KMS-11 (cell line): ENCODE measurements around the gene NR3C1.

Source experiments
- H2AFZ ChIP-seq: fragments of 200-600 bp; sonication (generic); 2 replicates; pipeline ENCODE4 v1.6.1; 2016; ENCODE audit warnings: antibody characterized with exemption, mixed run types, low read depth
- H3K27ac ChIP-seq: fragments of 200-600 bp; sonication (generic); 2 replicates; pipeline ENCODE4 v1.6.1; 2016; ENCODE audit warnings: mild to moderate bottlenecking, mixed run types
- H3K27me3 ChIP-seq: fragments of 200-600 bp; sonication (generic); 2 replicates; pipeline ENCODE4 v1.6.1; 2017; ENCODE audit warnings: mild to moderate bottlenecking, low read depth, mixed run types, moderate library complexity; ENCODE audit not compliant: insufficient read depth
- H3K36me3 ChIP-seq: fragments of 200-600 bp; sonication (generic); 2 replicates; pipeline ENCODE4 v1.6.1; 2017; ENCODE audit warnings: mild to moderate bottlenecking, mixed run types; ENCODE audit not compliant: insufficient read depth
- H3K4me1 ChIP-seq: fragments of 200-600 bp; sonication (generic); 2 replicates; pipeline ENCODE4 v1.6.1; 2016; ENCODE audit warnings: mild to moderate bottlenecking, low read depth, mixed run types; ENCODE audit not compliant: poor library complexity, severe bottlenecking
- H3K4me2 ChIP-seq: fragments of 200-600 bp; sonication (generic); 2 replicates; pipeline ENCODE4 v1.7.0; 2016; ENCODE audit warnings: mild to moderate bottlenecking, mixed run types
- H3K4me3 ChIP-seq: fragments of 200-600 bp; sonication (generic); IDR thresholded peaks from 2 replicates; pipeline ENCODE4 v1.6.1; 2017; ENCODE audit warnings: low read depth, low read length, mixed read lengths; ENCODE audit not compliant: insufficient read depth
- H3K79me2 ChIP-seq: fragments of 200-600 bp; sonication (generic); 2 replicates; pipeline ENCODE4 v1.6.1; 2016; ENCODE audit warnings: low read depth, mixed run types; ENCODE audit not compliant: insufficient read depth
- H3K9ac ChIP-seq: fragments of 200-600 bp; sonication (generic); 2 replicates; pipeline ENCODE4 v1.6.1; 2016; ENCODE audit warnings: mild to moderate bottlenecking, mixed run types
- H4K20me1 ChIP-seq: fragments of 200-600 bp; sonication (generic); 2 replicates; pipeline ENCODE4 v1.6.1; 2016; ENCODE audit warnings: mild to moderate bottlenecking, mixed run types; ENCODE audit not compliant: insufficient read depth
- CTCF ChIP-seq: fragments of 200-600 bp; sonication (generic); conservative IDR thresholded peaks from 2 replicates; pipeline ENCODE4 v1.6.1; 2017; ENCODE audit warnings: low read depth, mild to moderate bottlenecking, antibody characterized with exemption, low read length, moderate library complexity, mixed read lengths

Gene NR3C1

GRCh38 chr5:143302341-143303045 lies 101.0 kb downstream of the NR3C1 start:
- peaks cover 61% of the 10 kb centered on the region for H3K4me1 ChIP-seq
- H3K9ac ChIP-seq = no peak overlapping the region
- H3K4me3 ChIP-seq = no peak overlapping the region
- H3K36me3 ChIP-seq = peaks cover 21% of the 10 kb centered on the region; the same call in 1 of the 2 replicates
- H3K4me2 ChIP-seq = no peak overlapping the region
- no peaks in the 10 kb centered on the region for H3K27me3 ChIP-seq
- H3K27ac ChIP-seq = no peak overlapping the region
- TF ChIP-seq CTCF = no peak
- no peaks in the 10 kb centered on the region for H4K20me1 ChIP-seq
- no peak overlapping the region for H2AFZ ChIP-seq
- H3K79me2 ChIP-seq = peaks cover 72% of the 10 kb centered on the region; the same call in 1 of the 2 replicates

- Histone ChIP-seq H4K20me1 (no peaks in the 10 kb centered on the region), H3K4me1 (peaks cover 50% of the 10 kb centered on the region), H3K36me3 (peaks cover 11% of the 10 kb centered on the region; the same call in 1 of the 2 replicates), H3K27me3 (no peaks in the 10 kb centered on the region), H3K4me3 (no peak overlapping the region), H3K27ac (no peak overlapping the region), H3K79me2 (peaks cover 50% of the 10 kb centered on the region; the same call in 1 of the 2 replicates), H3K4me2 (no peak overlapping the region), H2AFZ (no peak overlapping the region), H3K9ac (no peak overlapping the region)
- TF ChIP-seq CTCF = no peak
Observed at GRCh38 chr5:143297756-143298155, 105.7 kb downstream of the NR3C1 start.

- H3K4me1 ChIP-seq = peaks cover 61% of the 10 kb centered on the region
- no peaks in the 10 kb centered on the region for H3K27me3 ChIP-seq
- H3K9ac ChIP-seq = no peak overlapping the region
- H3K27ac ChIP-seq = no peak overlapping the region
- no peak overlapping the region for H2AFZ ChIP-seq
- H3K79me2 ChIP-seq = peaks cover 35% of the 10 kb centered on the region; the same call in 1 of the 2 replicates
- H3K4me3 ChIP-seq = no peak overlapping the region
- no peaks in the 10 kb centered on the region for H4K20me1 ChIP-seq
- no peak overlapping the region for H3K4me2 ChIP-seq
- H3K36me3 ChIP-seq = no peaks in the 10 kb centered on the region
- no peak for TF ChIP-seq CTCF
Observed at GRCh38 chr5:143290125-143290524, 113.4 kb downstream of the NR3C1 start.

- H3K9ac ChIP-seq = no peak overlapping the region
- no peaks in the 10 kb centered on the region for H4K20me1 ChIP-seq
- H3K4me1 ChIP-seq = peaks cover 31% of the 10 kb centered on the region
- no peak overlapping the region for H3K27ac ChIP-seq
- TF ChIP-seq CTCF = no peak
- H3K4me3 ChIP-seq = no peak overlapping the region
- no peak overlapping the region for H2AFZ ChIP-seq
- no peaks in the 10 kb centered on the region for H3K27me3 ChIP-seq
- peaks cover 14% of the 10 kb centered on the region; the same call in 1 of the 2 replicates for H3K79me2 ChIP-seq
- no peak overlapping the region for H3K4me2 ChIP-seq
- H3K36me3 ChIP-seq = no peaks in the 10 kb centered on the region; the same call in 1 of the 2 replicates
Observed at GRCh38 chr5:143284521-143284920, 119.0 kb downstream of the NR3C1 start.
